MM.1S (cell line): ENCODE measurements around the gene RPTOR.
A peak's percentile ranks its signal among the peaks of the same experiment; 100 is the strongest.

Experiments
- DNase-seq: peaks from one replicate; pipeline ENCODE4 v3.0.0-alpha.2; 2015
- H2AFZ ChIP-seq: fragments of 300-600 bp; sonication (generic); 2 replicates; pipeline ENCODE4 v1.6.0; 2016; ENCODE audit warnings: antibody characterized with exemption, low read length
- H3F3A ChIP-seq: fragments of 300-600 bp; sonication (generic); 2 replicates; pipeline ENCODE4 v1.6.1; 2016; ENCODE audit warnings: mild to moderate bottlenecking, antibody characterized with exemption, low read length, moderate library complexity, mixed read lengths; ENCODE audit not compliant: insufficient read depth
- H3K27ac ChIP-seq: fragments of 300-600 bp; sonication (generic); 2 replicates; pipeline ENCODE4 v1.5.1; 2016; ENCODE audit warnings: mild to moderate bottlenecking, low read length
- H3K27me3 ChIP-seq: fragments of 300-600 bp; sonication (generic); replicated peaks from 2 replicates; pipeline ENCODE4 v1.6.0; 2016; ENCODE audit warnings: low read length; ENCODE audit not compliant: insufficient read depth
- H3K36me3 ChIP-seq: fragments of 300-600 bp; sonication (generic); replicated peaks from 2 replicates; pipeline ENCODE4 v1.6.1; 2016; ENCODE audit warnings: mild to moderate bottlenecking, low read length, mixed read lengths; ENCODE audit not compliant: insufficient read depth
- H3K4me1 ChIP-seq: fragments of 300-600 bp; sonication (generic); 2 replicates; pipeline ENCODE4 v1.6.1; 2016; ENCODE audit warnings: low read length, mixed read lengths
- H3K4me2 ChIP-seq: fragments of 300-600 bp; sonication (generic); 2 replicates; pipeline ENCODE4 v1.6.0; 2016; ENCODE audit warnings: low read depth, low read length
- H3K4me3 ChIP-seq: fragments of 300-600 bp; sonication (generic); 2 replicates; pipeline ENCODE4 v1.5.1; 2016; ENCODE audit warnings: low read length, mixed read lengths
- H3K79me2 ChIP-seq: fragments of 300-600 bp; sonication (generic); 2 replicates; pipeline ENCODE4 v1.6.1; 2016; ENCODE audit warnings: mixed run types, low read length, mixed read lengths
- H3K9ac ChIP-seq: fragments of 300-600 bp; sonication (generic); 2 replicates; pipeline ENCODE4 v1.6.1; 2016; ENCODE audit warnings: low read length, mixed read lengths
- H3K9me2 ChIP-seq: fragments of 300-600 bp; sonication (generic); replicated peaks from 2 replicates; pipeline ENCODE4 v1.6.1; 2016; ENCODE audit warnings: mild to moderate bottlenecking, low read length, mixed read lengths; ENCODE audit not compliant: insufficient read depth
- H3K9me3 ChIP-seq: fragments of 300-600 bp; sonication (generic); replicated peaks from 2 replicates; pipeline ENCODE4 v1.6.1; 2016; ENCODE audit warnings: mild to moderate bottlenecking, low read length, mixed read lengths; ENCODE audit not compliant: insufficient read depth
- H4K20me1 ChIP-seq: fragments of 300-600 bp; sonication (generic); 2 replicates; pipeline ENCODE4 v1.6.1; 2016; ENCODE audit warnings: mild to moderate bottlenecking, low read length, moderate library complexity, mixed read lengths; ENCODE audit not compliant: insufficient read depth
- EZH2 ChIP-seq: fragments of 300-600 bp; sonication (generic); optimal IDR thresholded peaks from 2 replicates; pipeline ENCODE3; 2017; ENCODE audit warnings: low read depth, mild to moderate bottlenecking, antibody characterized with exemption, low read length, mixed read lengths
- EZH2phosphoT487 ChIP-seq: fragments of 300-600 bp; sonication (generic); IDR thresholded peaks from 2 replicates; pipeline ENCODE4 v1.6.1; 2018; ENCODE audit warnings: antibody characterized with exemption, low read length
- TF ChIP-seq, protein P1 (sequence below): fragments of 300-600 bp; sonication (generic); IDR thresholded peaks from 2 replicates; pipeline ENCODE4 v1.5.1; 2016; ENCODE audit warnings: antibody characterized with exemption, low read length, mixed read lengths

RPTOR gene

DNA sequence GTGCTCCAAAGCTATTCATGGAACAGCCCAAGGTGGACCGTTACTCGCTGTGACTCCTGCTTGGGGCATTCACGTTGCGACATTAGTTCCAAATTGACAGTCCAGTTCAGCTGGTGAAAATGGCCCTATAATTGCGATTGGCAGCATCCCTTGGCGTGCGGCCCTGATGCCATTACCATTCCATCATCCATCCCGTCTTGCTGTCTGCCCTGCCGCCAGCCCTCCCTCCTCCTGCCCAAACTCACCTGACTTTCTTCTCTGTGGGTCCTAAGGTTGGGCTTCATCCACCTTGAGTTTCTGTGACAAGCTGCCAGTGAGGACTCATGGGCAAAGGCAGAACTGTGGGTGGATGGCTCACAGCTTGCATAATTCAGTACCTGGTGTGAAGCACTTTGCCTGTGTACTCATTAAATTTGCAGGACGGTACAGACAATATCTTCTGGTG lies 104.6 kb downstream of the RPTOR start:
- H2AFZ ChIP-seq = no peak overlapping the region
- no peaks in the 10 kb centered on the region for H3F3A ChIP-seq
- TF ChIP-seq, protein P1, sequence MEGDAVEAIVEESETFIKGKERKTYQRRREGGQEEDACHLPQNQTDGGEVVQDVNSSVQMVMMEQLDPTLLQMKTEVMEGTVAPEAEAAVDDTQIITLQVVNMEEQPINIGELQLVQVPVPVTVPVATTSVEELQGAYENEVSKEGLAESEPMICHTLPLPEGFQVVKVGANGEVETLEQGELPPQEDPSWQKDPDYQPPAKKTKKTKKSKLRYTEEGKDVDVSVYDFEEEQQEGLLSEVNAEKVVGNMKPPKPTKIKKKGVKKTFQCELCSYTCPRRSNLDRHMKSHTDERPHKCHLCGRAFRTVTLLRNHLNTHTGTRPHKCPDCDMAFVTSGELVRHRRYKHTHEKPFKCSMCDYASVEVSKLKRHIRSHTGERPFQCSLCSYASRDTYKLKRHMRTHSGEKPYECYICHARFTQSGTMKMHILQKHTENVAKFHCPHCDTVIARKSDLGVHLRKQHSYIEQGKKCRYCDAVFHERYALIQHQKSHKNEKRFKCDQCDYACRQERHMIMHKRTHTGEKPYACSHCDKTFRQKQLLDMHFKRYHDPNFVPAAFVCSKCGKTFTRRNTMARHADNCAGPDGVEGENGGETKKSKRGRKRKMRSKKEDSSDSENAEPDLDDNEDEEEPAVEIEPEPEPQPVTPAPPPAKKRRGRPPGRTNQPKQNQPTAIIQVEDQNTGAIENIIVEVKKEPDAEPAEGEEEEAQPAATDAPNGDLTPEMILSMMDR = no peak
- H3K4me3 ChIP-seq = no peak overlapping the region
- no peaks in the 10 kb centered on the region for H3K4me1 ChIP-seq
- H4K20me1 ChIP-seq = no peaks in the 10 kb centered on the region
- no peaks in the 10 kb centered on the region for H3K9me2 ChIP-seq
- H3K79me2 ChIP-seq = peaks cover 59% of the 10 kb centered on the region
- no peaks in the 10 kb centered on the region for H3K27me3 ChIP-seq
- H3K27ac ChIP-seq = no peak overlapping the region
- no peak overlapping the region for H3K4me2 ChIP-seq
- H3K9me3 ChIP-seq = no peaks in the 10 kb centered on the region
- H3K36me3 ChIP-seq = no peaks in the 10 kb centered on the region
- DNase-seq = no peak
- no peak overlapping the region for H3K9ac ChIP-seq

GRCh38 chr17:80649672-80650330 lies 105.2 kb downstream of the RPTOR start:
- Histone ChIP-seq H3K9ac (no peak overlapping the region), H3K4me3 (no peak overlapping the region), H3K79me2 (peaks cover 61% of the 10 kb centered on the region), H3K4me2 (no peak overlapping the region), H3K9me2 (no peaks in the 10 kb centered on the region), H4K20me1 (no peaks in the 10 kb centered on the region), H2AFZ (no peak overlapping the region), H3K27me3 (no peaks in the 10 kb centered on the region), H3F3A (no peaks in the 10 kb centered on the region), H3K36me3 (no peaks in the 10 kb centered on the region), H3K9me3 (no peaks in the 10 kb centered on the region), H3K27ac (no peak overlapping the region), H3K4me1 (no peaks in the 10 kb centered on the region)
- DNase-seq = no peak
- TF ChIP-seq, protein P1 = peak; percentile 30; the same call in 1 of the 2 replicates
- no peak for TF ChIP-seq EZH2

GRCh38 chr17:80650331-80650672 lies 105.7 kb downstream of the RPTOR start:
- no peak for DNase-seq
- Histone ChIP-seq H3K4me2 (no peak overlapping the region), H3K27ac (no peak overlapping the region), H3K4me3 (no peak overlapping the region), H3F3A (no peaks in the 10 kb centered on the region), H3K9me2 (no peaks in the 10 kb centered on the region), H3K9ac (no peak overlapping the region), H3K9me3 (no peaks in the 10 kb centered on the region), H2AFZ (no peak overlapping the region), H4K20me1 (no peaks in the 10 kb centered on the region), H3K36me3 (no peaks in the 10 kb centered on the region), H3K79me2 (peaks cover 61% of the 10 kb centered on the region), H3K27me3 (no peaks in the 10 kb centered on the region), H3K4me1 (no peaks in the 10 kb centered on the region)
- TF ChIP-seq, protein P1 = no peak
- no peak for TF ChIP-seq EZH2
- no peak for TF ChIP-seq EZH2phosphoT487
